Ascending aorta (tissue), 2 donors: ENCODE data around the gene PIAS4. TPM values are rescaled to one million over a fixed set of nuclear protein-coding genes. Genes with fewer than 3 reads are reported as not detected.

Source experiments
- DNase-seq, 2 donors: peaks; one replicate each; pipeline ENCODE4 v3.0.0-alpha.2; 2019; ENCODE audit warnings: low spot score in 2 of 2
- H3K27ac ChIP-seq, 2 donors: fragments of 200-600 bp; sonication (generic); one replicate each; pipeline ENCODE4 v1.5.1; 2016 to 2017; ENCODE audit warnings: mild to moderate bottlenecking in 1 of 2
- H3K27me3 ChIP-seq: fragments of 200-600 bp; sonication (generic); one replicate; pipeline ENCODE4 v1.5.1; 2017
- H3K36me3 ChIP-seq, 2 donors: fragments of 200-600 bp; sonication (generic); one replicate each; pipeline ENCODE4 v1.5.1; 2016
- H3K4me1 ChIP-seq, 2 donors: fragments of 200-600 bp; sonication (generic); one replicate each; pipeline ENCODE4 v1.5.1; 2016 to 2017; ENCODE audit warnings: mild to moderate bottlenecking in 1 of 2
- H3K4me3 ChIP-seq, 2 donors: fragments of 200-600 bp; sonication (generic); one replicate each; pipeline ENCODE4 v1.5.1; 2016 to 2017; ENCODE audit warnings: mild to moderate bottlenecking in 1 of 2
- H3K9me3 ChIP-seq, 2 donors: fragments of 200-600 bp; sonication (generic); one replicate each; pipeline ENCODE4 v1.5.1; 2016
- intact Hi-C: fragments of 100-400 bp; cut with DNase I; formaldehyde crosslinking; loops from one replicate; pipeline ENCODE4 v1.15.1; 2023
- total RNA-seq: library from RNA; depleted of rRNA; stranded (reverse); fragments of >200 nt; gene quantifications from one replicate; pipeline ENCODE4 v1.1.0, GENCODE V29; 2016
- TF ChIP-seq, protein P1 (sequence below), 3 experiments: fragments of 200-600 bp in 2 of 3; fragments of 450-650 bp in 1 of 3; sonication (generic) in 2 of 3; IDR thresholded peaks; one replicate each; pipeline ENCODE4 v1.5.1; 2016 to 2019; ENCODE audit warnings: antibody characterized with exemption in 3 of 3, mild to moderate bottlenecking in 1 of 3, moderate library complexity in 1 of 3

Gene PIAS4
- total RNA-seq, 1 donor from 2014 or later = 30.8 TPM

DNA sequence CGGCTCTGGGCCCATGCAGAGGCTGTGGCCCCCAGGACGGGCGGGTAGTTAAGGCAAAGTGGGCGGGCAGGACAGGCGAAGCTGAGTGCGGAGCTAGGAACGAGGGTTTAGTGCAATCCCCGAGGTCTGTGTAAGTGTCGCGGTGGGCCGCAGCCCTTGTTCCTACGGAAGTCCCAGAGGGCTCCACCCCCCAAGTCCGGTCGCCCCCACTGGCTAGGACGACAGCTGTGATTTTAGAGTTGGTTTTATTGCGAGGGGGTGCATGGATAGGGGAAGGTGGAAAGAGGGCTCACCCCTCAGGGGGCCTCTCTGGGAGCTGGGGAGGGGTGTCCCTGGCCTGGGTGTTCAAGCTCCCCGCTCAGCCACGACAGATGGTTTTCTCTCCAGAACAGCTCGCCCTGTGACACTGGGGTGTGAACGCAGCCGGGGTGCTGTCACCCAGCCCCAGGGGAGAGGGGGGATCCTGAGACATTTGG, 37.5 kb downstream of the PIAS4 start:
- peaks cover 37 to 61% of the 10 kb centered on the region in 2 donors for H3K36me3 ChIP-seq
- no peak overlapping the region for H3K4me3 ChIP-seq
- no peaks in the 10 kb centered on the region for H3K4me1 ChIP-seq
- TF ChIP-seq, protein P1, sequence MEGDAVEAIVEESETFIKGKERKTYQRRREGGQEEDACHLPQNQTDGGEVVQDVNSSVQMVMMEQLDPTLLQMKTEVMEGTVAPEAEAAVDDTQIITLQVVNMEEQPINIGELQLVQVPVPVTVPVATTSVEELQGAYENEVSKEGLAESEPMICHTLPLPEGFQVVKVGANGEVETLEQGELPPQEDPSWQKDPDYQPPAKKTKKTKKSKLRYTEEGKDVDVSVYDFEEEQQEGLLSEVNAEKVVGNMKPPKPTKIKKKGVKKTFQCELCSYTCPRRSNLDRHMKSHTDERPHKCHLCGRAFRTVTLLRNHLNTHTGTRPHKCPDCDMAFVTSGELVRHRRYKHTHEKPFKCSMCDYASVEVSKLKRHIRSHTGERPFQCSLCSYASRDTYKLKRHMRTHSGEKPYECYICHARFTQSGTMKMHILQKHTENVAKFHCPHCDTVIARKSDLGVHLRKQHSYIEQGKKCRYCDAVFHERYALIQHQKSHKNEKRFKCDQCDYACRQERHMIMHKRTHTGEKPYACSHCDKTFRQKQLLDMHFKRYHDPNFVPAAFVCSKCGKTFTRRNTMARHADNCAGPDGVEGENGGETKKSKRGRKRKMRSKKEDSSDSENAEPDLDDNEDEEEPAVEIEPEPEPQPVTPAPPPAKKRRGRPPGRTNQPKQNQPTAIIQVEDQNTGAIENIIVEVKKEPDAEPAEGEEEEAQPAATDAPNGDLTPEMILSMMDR (IDR thresholded peaks at IDR 0.05) = no peak
- no peak for DNase-seq
- no peaks in the 10 kb centered on the region for H3K27me3 ChIP-seq
- H3K9me3 ChIP-seq = no peaks in the 10 kb centered on the region
- intact Hi-C loops = no loop called here
- H3K27ac ChIP-seq = no peak overlapping the region

DNA sequence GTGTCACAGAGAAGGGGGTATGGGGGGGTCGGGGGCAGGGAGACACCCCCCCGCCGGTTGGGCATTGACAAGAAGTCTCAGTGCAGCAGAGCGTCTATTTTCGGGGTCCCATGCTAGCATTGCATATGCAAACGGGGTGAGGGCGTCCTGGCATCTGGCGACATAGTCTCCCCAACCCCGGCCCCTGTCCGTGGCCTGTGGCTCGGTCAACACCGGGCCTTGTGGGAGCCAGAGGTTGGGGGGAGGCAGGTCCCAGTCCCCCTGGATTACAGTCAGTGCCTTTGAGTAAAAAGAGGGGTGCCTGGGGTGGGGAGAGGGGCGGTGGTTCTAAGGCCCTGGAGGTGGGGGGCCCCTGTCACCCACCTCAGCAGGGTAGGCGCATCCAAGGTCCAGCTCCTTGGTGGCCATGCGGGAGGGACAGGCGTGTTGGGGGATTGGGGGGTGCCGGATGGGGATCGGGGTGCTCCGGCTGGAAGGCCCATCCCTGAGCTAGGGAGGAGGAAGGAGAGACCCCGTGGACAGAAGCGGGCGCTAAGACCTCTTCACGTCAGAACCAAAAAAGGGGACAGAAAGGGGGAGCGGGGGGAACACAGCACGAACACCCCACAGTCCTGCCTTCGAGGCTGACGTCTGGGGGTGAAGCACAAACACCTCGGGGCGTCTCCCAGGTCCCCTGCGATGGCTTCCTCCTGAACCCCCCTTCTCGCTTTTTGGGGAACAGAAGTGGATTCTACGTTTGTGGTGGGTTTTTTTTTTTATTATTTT, 38.2 kb downstream of the PIAS4 start:
- Histone ChIP-seq H3K4me1 (no peaks in the 10 kb centered on the region), H3K4me3 (no peak overlapping the region), H3K27ac (no peak overlapping the region), H3K9me3 (no peaks in the 10 kb centered on the region), H3K36me3 (peaks cover 35 to 66% of the 10 kb centered on the region in 2 donors), H3K27me3 (no peaks in the 10 kb centered on the region)
- DNase-seq = no peak
- intact Hi-C loops = no loop called here
- TF ChIP-seq, protein P1 (IDR thresholded peaks at IDR 0.05) = no peak

DNA sequence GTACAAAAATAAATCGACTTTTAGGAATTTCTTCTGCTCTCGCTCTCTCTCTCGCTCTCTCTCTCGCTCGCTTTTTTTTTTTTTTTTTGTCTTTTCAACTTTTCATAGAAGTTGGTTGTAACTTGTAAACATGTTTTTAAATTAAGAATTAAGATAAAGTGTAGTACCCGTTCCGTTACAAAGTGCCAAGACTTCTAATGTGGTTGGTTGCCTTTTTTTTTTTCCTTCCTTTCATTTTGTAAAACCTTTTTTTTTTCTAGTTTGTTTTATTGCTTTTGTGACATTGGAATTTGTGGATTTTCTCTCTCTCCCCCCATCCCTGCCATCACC, 38.8 kb downstream of the PIAS4 start:
- no peaks in the 10 kb centered on the region for H3K9me3 ChIP-seq
- intact Hi-C loops = no loop called here
- no peak overlapping the region for H3K4me3 ChIP-seq
- TF ChIP-seq, protein P1 (IDR thresholded peaks at IDR 0.05) = no peak
- no peak overlapping the region for H3K27ac ChIP-seq
- H3K36me3 ChIP-seq = peaks cover 36 to 66% of the 10 kb centered on the region in 2 donors
- no peaks in the 10 kb centered on the region for H3K4me1 ChIP-seq
- H3K27me3 ChIP-seq = no peaks in the 10 kb centered on the region
- no peak for DNase-seq

DNA sequence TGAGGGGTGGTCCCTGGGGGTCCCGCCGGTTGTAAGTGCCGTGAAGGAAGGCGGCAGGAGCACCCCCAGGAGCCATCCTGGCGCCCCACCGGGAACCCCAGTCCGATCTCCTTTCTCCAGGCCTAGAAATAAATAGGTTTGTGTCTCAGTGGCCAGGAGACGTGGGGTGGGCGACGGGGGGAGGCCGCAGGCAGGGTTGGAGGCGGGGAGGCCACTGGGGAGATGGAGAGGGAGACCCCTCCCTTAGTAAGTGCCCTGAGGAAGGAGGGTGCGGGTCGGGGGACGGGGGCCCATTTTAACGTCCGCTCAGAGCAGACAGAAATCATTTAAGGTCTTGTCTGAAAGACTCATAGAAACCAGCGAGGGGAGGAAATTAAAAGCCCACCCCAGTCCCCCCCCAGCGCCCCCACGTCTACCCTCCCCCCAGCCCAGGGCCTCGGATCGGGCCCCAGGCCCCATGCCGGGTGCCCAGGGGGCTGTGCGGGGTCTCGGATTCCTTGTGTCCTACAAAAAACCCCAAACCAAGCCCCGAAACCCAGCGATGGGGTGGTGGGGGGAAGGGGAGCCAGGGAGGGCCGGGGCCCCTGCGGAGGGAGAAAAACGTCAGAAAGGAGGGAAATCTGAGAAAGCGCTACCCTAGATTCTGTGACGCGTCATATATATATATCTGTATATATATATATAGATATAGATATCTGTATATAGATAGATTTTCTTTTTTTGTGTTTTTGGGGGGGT, 39.6 kb downstream of the PIAS4 start:
- Histone ChIP-seq H3K27me3 (no peaks in the 10 kb centered on the region), H3K27ac (no peak overlapping the region), H3K36me3 (peaks cover 31 to 65% of the 10 kb centered on the region in 2 donors), H3K4me3 (no peak overlapping the region), H3K9me3 (no peaks in the 10 kb centered on the region), H3K4me1 (peaks cover 0 to 2% of the 10 kb centered on the region in 2 donors)
- intact Hi-C loops = no loop called here
- DNase-seq = no peak
- TF ChIP-seq, protein P1 (IDR thresholded peaks at IDR 0.05) = no peak

DNA sequence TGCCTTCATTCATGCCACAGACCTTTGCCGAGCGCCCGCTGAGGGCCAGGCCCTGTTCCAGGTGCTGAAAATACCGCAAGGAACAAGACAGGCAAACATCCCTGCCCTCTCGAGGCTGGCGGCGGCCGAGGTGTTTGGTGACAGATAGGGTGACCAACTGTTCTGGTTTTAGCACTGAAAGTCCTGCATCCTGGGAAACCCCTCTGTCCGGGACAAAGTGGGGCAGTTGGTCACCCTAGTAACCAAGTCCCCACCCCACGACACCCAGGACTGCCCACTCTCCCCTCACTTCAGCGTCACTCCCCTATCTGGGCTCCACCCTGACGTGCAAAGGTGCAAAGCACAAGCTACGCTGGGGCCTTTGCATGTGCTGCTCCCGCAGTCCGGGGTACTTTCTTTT, 41.9 kb downstream of the PIAS4 start:
- H3K4me1 ChIP-seq = peaks cover 8 to 17% of the 10 kb centered on the region in 2 donors
- intact Hi-C loops = no loop called here
- no peak overlapping the region for H3K4me3 ChIP-seq
- H3K9me3 ChIP-seq = no peaks in the 10 kb centered on the region
- DNase-seq = no peak
- TF ChIP-seq, protein P1 (IDR thresholded peaks at IDR 0.05) = no peak
- H3K27me3 ChIP-seq = no peaks in the 10 kb centered on the region
- H3K36me3 ChIP-seq = peaks cover 52 to 73% of the 10 kb centered on the region in 2 donors
- H3K27ac ChIP-seq = no peak overlapping the region
